ENCODE measurements around the gene MYLIP.

Gene MYLIP

DNA sequence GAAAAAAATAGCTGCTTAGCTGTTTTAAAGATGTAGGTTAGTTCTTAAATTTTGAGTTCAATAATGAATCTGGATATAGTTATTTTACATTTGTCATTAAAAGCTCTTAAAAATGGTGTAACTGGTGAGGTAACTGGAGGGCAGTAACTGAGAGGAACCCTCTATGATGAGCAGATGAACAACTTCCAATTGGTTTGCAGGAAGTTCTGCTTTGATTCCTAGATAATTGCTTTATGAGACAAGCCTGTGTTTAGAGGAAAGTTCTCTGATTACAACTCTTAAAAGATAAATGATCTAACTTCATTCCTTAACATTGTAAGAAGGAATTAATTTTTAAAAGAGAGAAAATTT lies 8.5 kb downstream of the MYLIP start:
- DNase-seq: no peak

DNA sequence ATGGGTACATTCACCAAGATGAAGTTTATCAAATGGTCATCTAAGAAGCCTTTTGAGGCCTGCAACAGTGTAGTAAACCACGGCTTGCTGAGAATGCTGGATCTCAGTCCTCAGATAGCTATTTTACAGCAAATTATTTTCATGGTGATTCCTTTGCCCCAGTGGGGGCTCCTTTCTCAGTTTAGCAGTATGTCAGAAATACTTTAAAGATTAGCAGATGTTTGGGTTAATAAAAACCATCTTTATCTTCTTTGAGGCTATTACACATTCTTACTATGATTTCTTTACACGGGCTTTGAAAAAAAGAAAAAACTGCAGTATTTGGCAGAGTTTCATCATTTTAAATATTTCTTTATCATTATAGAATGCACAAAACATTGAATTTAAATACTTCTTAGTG lies 10.7 kb downstream of the MYLIP start:
- no peak for DNase-seq

DNA sequence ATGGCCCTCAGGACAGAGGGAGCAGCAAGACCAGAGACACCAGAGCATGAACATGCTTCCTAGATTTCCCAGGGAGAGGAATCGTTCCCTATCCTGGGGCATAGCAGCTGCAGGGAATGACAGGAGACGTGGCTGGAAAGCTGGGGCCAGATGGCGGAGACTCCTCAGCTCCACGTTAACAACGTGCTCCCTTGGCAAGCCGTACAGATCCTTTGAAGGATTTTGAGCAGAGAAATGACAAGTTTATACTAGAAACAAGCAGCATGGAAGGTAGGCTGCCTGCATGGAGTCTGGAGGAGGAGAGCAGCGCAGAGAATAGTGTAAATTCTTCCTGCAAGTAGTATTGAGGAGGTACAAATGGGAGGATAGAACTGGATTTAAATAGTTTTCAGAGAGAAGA lies 11.7 kb downstream of the MYLIP start:
- peak in 1 of 56 donors; percentile 14 for DNase-seq

DNA sequence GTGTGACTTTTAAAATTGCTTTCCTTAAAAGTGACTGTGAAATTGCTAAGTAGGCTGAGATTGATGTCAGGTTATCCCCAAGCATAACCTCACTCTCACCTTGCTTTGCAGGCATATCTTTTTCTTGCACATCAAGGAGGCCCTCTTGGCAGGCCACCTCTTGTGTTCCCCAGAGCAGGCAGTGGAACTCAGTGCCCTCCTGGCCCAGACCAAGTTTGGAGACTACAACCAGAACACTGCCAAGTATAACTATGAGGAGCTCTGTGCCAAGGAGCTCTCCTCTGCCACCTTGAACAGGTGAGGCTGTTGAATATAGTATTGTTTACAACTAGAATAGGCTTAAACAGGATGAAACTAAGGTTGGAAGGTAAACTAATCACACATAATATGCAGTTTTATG lies 12.6 kb downstream of the MYLIP start:
- DNase-seq: no peak

GRCh38 chr6:16145038-16145437 lies 16.2 kb downstream of the MYLIP start:
- peak in 1 of 56 donors; percentile 30 for DNase-seq

DNA sequence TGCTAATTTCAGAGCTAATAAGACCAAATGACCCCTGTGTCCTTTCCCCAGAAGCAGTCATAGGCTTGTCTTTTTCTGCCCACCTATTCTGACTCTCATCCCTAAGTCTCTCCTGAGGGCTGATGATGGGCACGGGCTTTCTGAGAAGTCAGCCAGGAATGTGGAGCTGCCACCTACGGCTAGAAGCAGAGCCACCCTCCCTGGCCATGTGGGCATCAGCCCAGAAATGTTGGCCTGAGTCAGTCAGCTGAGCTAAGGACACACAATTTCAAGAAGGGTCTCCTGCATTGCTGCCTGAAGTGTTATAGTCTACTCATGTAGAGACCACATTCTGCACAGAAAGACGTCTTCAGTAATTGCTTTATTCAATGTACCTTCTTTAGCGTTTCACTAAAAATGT lies 17.1 kb downstream of the MYLIP start:
- DNase-seq: no peak

GRCh38 chr6:16146527-16146955 lies 17.7 kb downstream of the MYLIP start:
- DNase-seq: peak in 2 of 56 donors; percentile 5 to 17

DNA sequence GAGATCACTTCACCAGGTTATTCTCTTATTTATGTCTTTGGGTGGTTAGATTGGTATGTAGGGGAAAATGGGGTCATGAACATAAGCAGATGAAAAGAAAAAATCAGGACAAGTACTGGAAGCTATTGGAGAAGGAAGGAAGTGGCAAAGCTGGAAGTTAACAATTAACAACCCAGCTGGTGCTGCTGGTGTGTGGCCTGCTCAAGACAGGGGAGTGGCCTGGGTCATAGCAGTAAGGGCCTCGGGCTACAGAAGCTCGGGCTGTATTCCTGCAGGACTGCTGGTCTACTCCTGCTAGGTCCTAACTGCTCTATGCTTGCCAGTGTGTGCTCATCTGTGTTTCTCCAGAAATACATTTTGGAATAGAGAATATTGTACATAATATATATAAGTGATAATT lies 19.6 kb downstream of the MYLIP start:
- DNase-seq: no peak

GRCh38 chr6:16149305-16149704 lies 20.4 kb downstream of the MYLIP start:
- no peak for DNase-seq

DNA sequence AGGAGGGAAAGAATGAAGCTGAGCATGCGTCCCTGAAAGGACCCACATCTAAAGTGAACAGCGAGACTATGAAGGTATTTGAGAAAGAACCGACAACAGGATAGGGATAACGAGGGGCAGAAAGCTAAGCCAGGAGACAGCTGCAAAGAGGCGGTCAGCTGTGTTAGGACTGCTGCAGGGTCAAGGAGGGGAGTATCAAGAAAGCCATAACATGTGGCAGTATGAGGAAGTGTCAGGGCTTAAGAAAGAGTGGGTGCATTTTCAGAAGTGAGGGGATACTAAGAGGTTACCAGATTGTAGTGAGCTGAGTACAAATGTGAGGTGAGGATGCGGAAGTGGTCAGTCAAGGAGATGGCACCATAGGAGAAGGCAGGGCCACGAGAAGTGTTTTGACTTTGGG lies 21.2 kb downstream of the MYLIP start:
- DNase-seq: no peak

- peak in 18 of 56 donors; percentile 7 to 62 (median 28) for DNase-seq
Observed at GRCh38 chr6:16153211-16153820, 24.4 kb downstream of the MYLIP start.

- DNase-seq: no peak
Observed at GRCh38 chr6:16154904-16155303, 26.0 kb downstream of the MYLIP start.

GRCh38 chr6:16157492-16157891 lies 28.6 kb downstream of the MYLIP start:
- DNase-seq: no peak

GRCh38 chr6:16157909-16158308 lies 29.0 kb downstream of the MYLIP start:
- DNase-seq: peak in 4 of 56 donors; percentile 10 to 24 (median 18)

DNA sequence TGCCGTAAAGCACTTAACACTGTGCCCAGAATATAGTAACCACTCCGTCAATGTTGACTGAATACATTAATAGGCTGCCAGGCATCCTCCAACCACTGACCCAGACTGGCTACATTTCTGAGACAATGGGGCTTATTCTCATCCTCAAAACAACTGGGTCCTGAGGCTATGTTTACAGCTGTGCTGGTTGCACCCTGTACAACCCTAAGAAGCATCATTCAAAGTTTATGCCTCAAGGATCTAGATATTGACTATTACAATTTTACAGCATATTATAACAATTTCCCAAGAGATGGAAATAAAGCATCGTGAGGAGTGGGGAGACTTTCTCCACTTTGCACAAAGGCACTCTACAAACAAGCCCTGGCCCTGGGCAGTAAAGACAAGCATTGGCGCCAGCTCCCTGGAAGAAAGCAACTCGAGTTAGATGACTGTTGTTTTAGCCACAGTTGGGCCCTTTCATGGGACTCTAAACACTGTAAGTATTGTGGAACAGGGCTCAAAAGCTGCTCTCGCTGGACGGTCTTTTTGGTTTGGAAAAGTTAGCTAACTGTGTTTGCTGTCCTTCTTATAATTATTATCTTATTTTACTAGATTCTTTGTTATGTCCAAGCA lies 30.2 kb downstream of the MYLIP start:
- DNase-seq: peak in 51 of 56 donors; percentile 3 to 87 (median 55)

- no peak for DNase-seq
Observed at GRCh38 chr6:16160794-16161193, 31.9 kb downstream of the MYLIP start.

- no peak for DNase-seq
Observed at GRCh38 chr6:16162003-16162402, 33.1 kb downstream of the MYLIP start.

DNA sequence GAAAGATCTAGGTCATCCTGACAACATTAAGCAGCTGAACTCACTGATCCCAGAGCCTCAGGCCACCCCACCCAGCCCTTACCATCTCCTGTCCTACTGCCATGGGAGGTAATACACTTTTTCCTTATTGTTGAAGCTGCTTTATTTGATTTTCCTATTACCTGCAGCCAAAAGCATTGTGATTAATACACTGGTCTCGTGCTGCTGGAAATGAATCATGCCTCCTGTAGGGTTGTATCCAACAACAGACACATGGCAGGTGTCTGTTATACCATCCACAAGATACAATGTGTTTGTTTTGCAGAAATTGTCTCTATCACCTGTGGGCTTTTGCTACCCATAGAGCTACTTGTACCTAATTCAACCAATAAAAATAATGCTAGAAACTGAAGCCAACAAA lies 34.2 kb downstream of the MYLIP start:
- no peak for DNase-seq

- no peak for DNase-seq
Observed at GRCh38 chr6:16163535-16164300, 34.8 kb downstream of the MYLIP start.

GRCh38 chr6:16165641-16166040 lies 36.8 kb downstream of the MYLIP start:
- DNase-seq: no peak

- no peak for DNase-seq
Observed at GRCh38 chr6:16166871-16167608, 38.2 kb downstream of the MYLIP start.

- no peak for DNase-seq
Observed at GRCh38 chr6:16168121-16168520, 39.2 kb downstream of the MYLIP start.
